ENCODE data around the gene RUSC1. TPM values are rescaled to one million over a fixed set of nuclear protein-coding genes. Genes with fewer than 3 reads are reported as not detected.

The RUSC1 gene
- total and polyA plus RNA-seq, 2 of the 8 experiments (the other 6 are each of a cell fraction or from before 2014, with no cell fraction given) = 54.6 to 90.4 TPM

DNA sequence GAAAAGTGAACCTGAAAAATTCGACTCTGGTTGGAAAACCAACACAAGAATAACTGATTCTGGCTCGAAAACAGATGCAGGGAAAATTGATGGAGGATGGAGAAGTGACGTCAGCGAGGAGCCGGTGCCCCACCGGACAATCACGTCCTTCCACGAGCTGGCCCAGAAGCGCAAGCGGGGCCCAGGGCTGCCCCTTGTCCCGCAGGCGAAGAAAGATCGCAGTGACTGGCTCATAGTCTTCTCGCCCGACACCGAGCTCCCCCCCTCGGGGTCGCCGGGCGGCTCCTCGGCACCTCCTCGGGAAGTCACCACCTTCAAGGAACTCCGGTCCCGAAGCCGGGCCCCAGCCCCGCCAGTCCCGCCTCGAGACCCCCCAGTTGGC is 1.9 kb downstream of the RUSC1 start:
- Histone ChIP-seq H3K79me1 (ENCODE audit: low read depth, low read length) (peaks cover 4% of the 10 kb centered on the region), H2BK5ac (ENCODE audit: low read depth, low read length) (no peak overlapping the region), H2AK5ac (ENCODE audit: low read depth, low read length) (no peak overlapping the region), H3K4me3 (ENCODE audit: extremely low read depth in 1 of 4, insufficient read depth in 2 of 4, low read depth in 3 of 4, low read length in 4 of 4) (peak overlapping the region; percentile 51 to 94 (median 84)), H3K14ac (ENCODE audit: insufficient read length) (no peak overlapping the region), H3K4me2 (ENCODE audit: insufficient read depth in 1 of 2, low read depth in 2 of 2, low read length in 2 of 2) (peak overlapping the region; percentile 73 to 97), H2BK20ac (ENCODE audit: low read length) (no peak overlapping the region), H2AFZ (ENCODE audit: low read length) (no peak overlapping the region), H4K8ac (ENCODE audit: extremely low read depth, insufficient read depth, low read length) (peak overlapping the region; percentile 72), H2BK15ac (ENCODE audit: low read length) (no peak overlapping the region), H3K23ac (ENCODE audit: insufficient read length) (no peak overlapping the region), H2BK120ac (replicated peaks; ENCODE audit: low read depth, low read length) (no peak overlapping the region), H3K27me3 (replicated peaks in 1 of 4; ENCODE audit: control insufficient read depth in 3 of 4, extremely low read depth in 1 of 4, insufficient read depth in 3 of 4, low read length in 3 of 4) (peaks cover 0 to 5% (median 3%) of the 10 kb centered on the region in 4 experiments; a peak in 4 of 7 replicates), H3K79me2 (ENCODE audit: control insufficient read depth in 1 of 2, insufficient read depth in 2 of 2, low read length in 2 of 2) (peaks cover 0 to 4% of the 10 kb centered on the region in 2 experiments; a peak in 1 of 4 replicates), H3K36me3 (ENCODE audit: control insufficient read depth in 2 of 4, insufficient read depth in 4 of 4, low read length in 3 of 4) (peaks cover 4 to 34% (median 17%) of the 10 kb centered on the region in 4 experiments; a peak in 6 of 8 replicates), H3K27ac (ENCODE audit: low read depth, low read length) (no peak overlapping the region), H4K5ac (ENCODE audit: insufficient read length, low read depth, low read length) (no peak overlapping the region), H4K91ac (replicated peaks; ENCODE audit: insufficient read length, low read length) (no peak overlapping the region), H3K4ac (replicated peaks; ENCODE audit: insufficient read length, low read depth, low read length) (no peak overlapping the region), H4K20me1 (replicated peaks in 1 of 2; ENCODE audit: control insufficient read depth in 1 of 2, insufficient read depth in 2 of 2, low read length in 2 of 2) (peaks cover 8 to 18% of the 10 kb centered on the region in 2 experiments), H3K18ac (ENCODE audit: extremely low read depth, low read length) (no peak overlapping the region; the same call in 1 of the 2 replicates), H3K4me1 (replicated peaks in 1 of 4; ENCODE audit: control insufficient read depth in 3 of 4, insufficient read depth in 4 of 4, low read length in 3 of 4) (peaks cover 8 to 26% (median 14%) of the 10 kb centered on the region in 4 experiments; a peak in 6 of 7 replicates), H3K9me3 (ENCODE audit: insufficient read depth in 2 of 2, low read depth in 1 of 2, low read length in 1 of 2) (no peaks in the 10 kb centered on the region), H3K23me2 (ENCODE audit: low read depth, low read length) (peaks cover 16% of the 10 kb centered on the region; the same call in 1 of the 2 replicates), H3K9ac (replicated peaks in 1 of 4; ENCODE audit: extremely low read depth in 1 of 4, low read depth in 3 of 4, low read length in 3 of 4) (no peak overlapping the region), H2BK12ac (ENCODE audit: low read depth, low read length) (no peak overlapping the region), H3K56ac (replicated peaks; ENCODE audit: insufficient read length, low read depth, low read length) (no peak overlapping the region)
- POLR2A ChIA-PET (ENCODE audit: partially characterized antibody) = interaction anchor here (0.6 to 4.0 kb wide), 17 partner anchors 10 to 128 kb away, joined by 3 to 21 read pairs (median 4); partner anchors contain the start of genes CLK2, HCN3, MTX1 and SCAMP3
- WGBS, 2 experiments (ENCODE audit: extremely low coverage in 1 of 2, insufficient coverage in 1 of 2, insufficient read length in 1 of 2, insufficient replicate concordance in 2 of 2, low coverage in 1 of 2, low lambda C conversion rate in 2 of 2, missing lambda C conversion rate in 1 of 2) = 5% methylated on average over 21 of the region's 28 CpGs; no CpG with 5 or more reads in 1 of the 2 experiments
- no peak for FAIRE-seq
- CTCF ChIA-PET (ENCODE audit: partially characterized antibody) = interaction anchor here (0.6 to 15.0 kb wide), 14 partner anchors 15 to 285 kb away, joined by 3 to 227 read pairs (median 5); partner anchors contain the start of genes ENTREP3, FDPS, HCN3 and PKLR
- DNase-seq (ENCODE audit: low read depth in 1 of 2, low spot score in 2 of 2) = peak in 1 of 2 experiments; percentile 73
- TF ChIP-seq GTF2F1 (IDR thresholded peaks at IDR 0.05; ENCODE audit: borderline replicate concordance, low read depth, low read length) = no peak
- TF ChIP-seq POLR2A (IDR thresholded peaks at IDR 0.05; ENCODE audit: control extremely low read depth in 1 of 2, low read depth in 2 of 2, low read length in 2 of 2) = no peak
- peak; percentile 33 for TF ChIP-seq KDM4A (IDR thresholded peaks at IDR 0.05; ENCODE audit: low read depth, low read length, severe bottlenecking)
- no peak for TF ChIP-seq TEAD4 (IDR thresholded peaks at IDR 0.05; ENCODE audit: low read depth, low read length)
- no peak for TF ChIP-seq FOSL1 (IDR thresholded peaks at IDR 0.05; ENCODE audit: insufficient read depth, low read depth, low read length)
- TF ChIP-seq, protein P1, sequence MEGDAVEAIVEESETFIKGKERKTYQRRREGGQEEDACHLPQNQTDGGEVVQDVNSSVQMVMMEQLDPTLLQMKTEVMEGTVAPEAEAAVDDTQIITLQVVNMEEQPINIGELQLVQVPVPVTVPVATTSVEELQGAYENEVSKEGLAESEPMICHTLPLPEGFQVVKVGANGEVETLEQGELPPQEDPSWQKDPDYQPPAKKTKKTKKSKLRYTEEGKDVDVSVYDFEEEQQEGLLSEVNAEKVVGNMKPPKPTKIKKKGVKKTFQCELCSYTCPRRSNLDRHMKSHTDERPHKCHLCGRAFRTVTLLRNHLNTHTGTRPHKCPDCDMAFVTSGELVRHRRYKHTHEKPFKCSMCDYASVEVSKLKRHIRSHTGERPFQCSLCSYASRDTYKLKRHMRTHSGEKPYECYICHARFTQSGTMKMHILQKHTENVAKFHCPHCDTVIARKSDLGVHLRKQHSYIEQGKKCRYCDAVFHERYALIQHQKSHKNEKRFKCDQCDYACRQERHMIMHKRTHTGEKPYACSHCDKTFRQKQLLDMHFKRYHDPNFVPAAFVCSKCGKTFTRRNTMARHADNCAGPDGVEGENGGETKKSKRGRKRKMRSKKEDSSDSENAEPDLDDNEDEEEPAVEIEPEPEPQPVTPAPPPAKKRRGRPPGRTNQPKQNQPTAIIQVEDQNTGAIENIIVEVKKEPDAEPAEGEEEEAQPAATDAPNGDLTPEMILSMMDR (IDR thresholded peaks at IDR 0.05; ENCODE audit: control extremely low read depth in 1 of 3, insufficient read depth in 1 of 3, low read depth in 1 of 3, low read length in 3 of 3) = no peak
- no peak for TF ChIP-seq POLR2AphosphoS5 (IDR thresholded peaks at IDR 0.05; ENCODE audit: low read depth, low read length)
- no peak for TF ChIP-seq TBP (IDR thresholded peaks at IDR 0.05; ENCODE audit: low read depth, low read length)
- no peak for TF ChIP-seq ZNF274 (IDR thresholded peaks at IDR 0.05; ENCODE audit: borderline replicate concordance, extremely low read depth, low read length)
- TF ChIP-seq CEBPB (IDR thresholded peaks at IDR 0.05; ENCODE audit: low read depth, low read length) = no peak
- TF ChIP-seq RBBP5 (IDR thresholded peaks at IDR 0.05; ENCODE audit: borderline replicate concordance, low read depth, low read length) = no peak
